Ovary (tissue), 3 donors: ENCODE results near the gene ICE1.

ENCODE experiments used
- EP300 ChIP-seq: sonication (generic); formaldehyde crosslinking; IDR thresholded peaks from one replicate; pipeline ENCODE4 v1.6.1; 2017; ENCODE audit warnings: antibody characterized with exemption
- POLR2A ChIP-seq: fragments of 450-650 bp; IDR thresholded peaks from one replicate; pipeline ENCODE4 v1.6.1; 2017; ENCODE audit warnings: antibody characterized with exemption, mild to moderate bottlenecking, moderate library complexity
- TF ChIP-seq, protein P1 (sequence below), 3 donors: fragments of 450-650 bp in 2 of 3; fragments of 200-600 bp in 1 of 3; IDR thresholded peaks; one replicate each; pipeline versions ENCODE4 v1.5.1 to v1.8.0; 2016 to 2022; ENCODE audit warnings: antibody characterized with exemption in 3 of 3, mild to moderate bottlenecking in 1 of 3
- donor health status: DM: no; HTN: no; CAD: no.

DNA sequence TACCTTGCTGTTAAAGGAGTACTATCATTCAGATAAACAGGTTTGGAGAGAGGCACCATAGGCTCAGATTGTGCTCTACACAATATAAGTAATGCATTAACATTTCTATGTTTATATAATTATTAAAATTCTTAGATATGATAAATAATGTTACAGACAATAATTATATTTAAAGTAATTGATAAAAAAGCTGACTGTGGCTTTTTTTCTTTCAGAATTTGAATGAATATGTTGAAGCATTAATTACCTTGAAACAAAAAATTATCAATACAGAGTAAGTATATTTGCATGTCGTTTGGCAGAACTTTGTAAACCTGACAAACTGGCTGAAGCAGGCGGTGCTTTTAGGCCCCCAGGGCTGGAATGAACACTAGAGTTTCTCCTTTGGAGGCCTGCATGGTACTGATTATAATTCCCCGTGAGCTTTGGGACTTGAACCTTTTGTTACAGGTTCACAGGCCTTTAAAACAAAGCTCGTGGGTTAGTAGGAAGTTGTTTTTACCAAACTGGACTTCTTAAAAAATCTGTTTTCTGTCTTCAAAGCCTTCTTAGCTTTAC, 13.8 kb downstream of the ICE1 start:
- TF ChIP-seq, protein P1, sequence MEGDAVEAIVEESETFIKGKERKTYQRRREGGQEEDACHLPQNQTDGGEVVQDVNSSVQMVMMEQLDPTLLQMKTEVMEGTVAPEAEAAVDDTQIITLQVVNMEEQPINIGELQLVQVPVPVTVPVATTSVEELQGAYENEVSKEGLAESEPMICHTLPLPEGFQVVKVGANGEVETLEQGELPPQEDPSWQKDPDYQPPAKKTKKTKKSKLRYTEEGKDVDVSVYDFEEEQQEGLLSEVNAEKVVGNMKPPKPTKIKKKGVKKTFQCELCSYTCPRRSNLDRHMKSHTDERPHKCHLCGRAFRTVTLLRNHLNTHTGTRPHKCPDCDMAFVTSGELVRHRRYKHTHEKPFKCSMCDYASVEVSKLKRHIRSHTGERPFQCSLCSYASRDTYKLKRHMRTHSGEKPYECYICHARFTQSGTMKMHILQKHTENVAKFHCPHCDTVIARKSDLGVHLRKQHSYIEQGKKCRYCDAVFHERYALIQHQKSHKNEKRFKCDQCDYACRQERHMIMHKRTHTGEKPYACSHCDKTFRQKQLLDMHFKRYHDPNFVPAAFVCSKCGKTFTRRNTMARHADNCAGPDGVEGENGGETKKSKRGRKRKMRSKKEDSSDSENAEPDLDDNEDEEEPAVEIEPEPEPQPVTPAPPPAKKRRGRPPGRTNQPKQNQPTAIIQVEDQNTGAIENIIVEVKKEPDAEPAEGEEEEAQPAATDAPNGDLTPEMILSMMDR (IDR thresholded peaks at IDR 0.05) = no peak
- TF ChIP-seq POLR2A = no peak
- TF ChIP-seq EP300 = no peak
